Endodermal cell (in vitro differentiated cells): ENCODE data around the gene BSDC1. TPM values are rescaled to one million over a fixed set of nuclear protein-coding genes. Genes with fewer than 3 reads are reported as not detected.

Experiments
- DNase-seq: peaks from one replicate; pipeline ENCODE4 v3.0.0-alpha.2; 2017
- H3K27ac ChIP-seq: 2 replicates; pipeline ENCODE4 v1.5.1; 2013; ENCODE audit warnings: mild to moderate bottlenecking, low read depth, low read length, moderate library complexity
- H3K27me3 ChIP-seq: 2 replicates; pipeline ENCODE4 v1.6.1; 2013; ENCODE audit warnings: mild to moderate bottlenecking, low read length, moderate library complexity; ENCODE audit not compliant: insufficient read depth, control insufficient read depth, poor library complexity, severe bottlenecking
- H3K36me3 ChIP-seq: 2 replicates; pipeline ENCODE4 v1.7.0; 2013; ENCODE audit warnings: mild to moderate bottlenecking, low read length, moderate library complexity; ENCODE audit not compliant: control insufficient read depth, insufficient read depth
- H3K4me1 ChIP-seq: one replicate; pipeline ENCODE4 v1.7.0; 2013; ENCODE audit warnings: low read length; ENCODE audit not compliant: control insufficient read depth, insufficient read depth
- H3K4me3 ChIP-seq: 2 replicates; pipeline ENCODE4 v1.5.1; 2013; ENCODE audit warnings: mild to moderate bottlenecking, low read length, moderate library complexity
- H3K9ac ChIP-seq: 2 replicates; pipeline ENCODE4 v1.6.1; 2013; ENCODE audit warnings: mild to moderate bottlenecking, low read length, moderate library complexity; ENCODE audit not compliant: poor library complexity, severe bottlenecking; ENCODE audit errors: extremely low read depth
- H3K9me3 ChIP-seq: 2 replicates; pipeline ENCODE4 v1.6.1; 2013; ENCODE audit warnings: mild to moderate bottlenecking, low read length, moderate library complexity; ENCODE audit not compliant: control insufficient read depth
- H3K27ac Mint-ChIP-seq: 2 replicates; pipeline ENCODE4 v1.8.0; 2020; ENCODE audit warnings: mixed read lengths
- H3K27me3 Mint-ChIP-seq: 2 replicates; pipeline ENCODE4 v1.8.0; 2021; ENCODE audit warnings: mild to moderate bottlenecking, mixed read lengths; ENCODE audit not compliant: insufficient read depth
- H3K36me3 Mint-ChIP-seq: 2 replicates; pipeline ENCODE4 v1.8.0; 2020; ENCODE audit warnings: low read depth, mixed read lengths
- H3K4me1 Mint-ChIP-seq: 2 replicates; pipeline ENCODE4 v1.8.0; 2020; ENCODE audit warnings: mixed read lengths
- H3K4me3 Mint-ChIP-seq: 2 replicates; pipeline ENCODE4 v1.8.0; 2020; ENCODE audit warnings: mild to moderate bottlenecking, moderate library complexity, mixed read lengths
- H3K9me3 Mint-ChIP-seq: 2 replicates; pipeline ENCODE4 v1.8.0; 2020; ENCODE audit warnings: mild to moderate bottlenecking, mixed read lengths
- WGBS, 2 experiments: methylation state at CpG; one replicate each; pipeline versions ENCODE4 v1.1.5 to v1.1.7; 2013; ENCODE audit warnings: missing lambda C conversion rate in 2 of 2, mixed read lengths in 1 of 2; ENCODE audit not compliant: insufficient coverage in 1 of 2, insufficient read length in 1 of 2; 5-methylcytosine and 5-hydroxymethylcytosine counted together
- total RNA-seq, 2 donors: library from RNA; stranded (reverse); fragmentation: NEBNext Ultra II Directional in 1 of 2; extraction: Animal tissue kit (Norgen Biotek cat#: 25700) in 1 of 2; gene quantifications; 2 replicates in 1 of 2; 3 replicates in 1 of 2; pipeline ENCODE4 v1.2.1, GENCODE V29; 2021
- TF ChIP-seq, protein P1 (sequence below): fragments of 200-600 bp; sonication (generic); conservative IDR thresholded peaks from 2 replicates; pipeline ENCODE4 v1.5.0; 2021; ENCODE audit warnings: antibody characterized with exemption, mild to moderate bottlenecking

BSDC1 gene
- total RNA-seq, 2 donors from 2014 or later, result 61.7 to 68.3 TPM

DNA sequence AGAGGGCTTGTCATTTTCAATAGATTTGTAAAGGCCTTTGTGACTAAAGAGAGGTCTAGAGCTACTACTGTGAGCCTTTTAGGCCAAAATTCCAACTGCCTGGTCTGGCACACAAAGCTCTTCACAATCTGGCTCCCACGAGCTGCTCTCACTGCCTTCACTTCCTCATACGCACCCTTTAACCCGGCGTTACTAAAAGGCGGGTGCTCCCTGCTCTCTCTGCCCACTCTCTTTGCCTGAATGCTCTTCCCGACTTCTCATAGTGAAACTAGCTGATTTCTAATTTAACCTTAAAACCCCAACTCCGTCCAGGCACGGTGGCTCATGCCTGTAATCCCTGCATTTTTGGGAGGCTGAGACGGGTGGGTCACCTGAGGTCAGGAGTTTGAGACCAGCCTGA lies 14.2 kb downstream of the BSDC1 start:
- no peaks in the 10 kb centered on the region for H3K27me3 ChIP-seq
- peak overlapping the region; percentile 38 for H3K27ac ChIP-seq
- H3K36me3 Mint-ChIP-seq, result peaks cover 79% of the 10 kb centered on the region
- no peak overlapping the region for H3K4me3 ChIP-seq
- TF ChIP-seq, protein P1, sequence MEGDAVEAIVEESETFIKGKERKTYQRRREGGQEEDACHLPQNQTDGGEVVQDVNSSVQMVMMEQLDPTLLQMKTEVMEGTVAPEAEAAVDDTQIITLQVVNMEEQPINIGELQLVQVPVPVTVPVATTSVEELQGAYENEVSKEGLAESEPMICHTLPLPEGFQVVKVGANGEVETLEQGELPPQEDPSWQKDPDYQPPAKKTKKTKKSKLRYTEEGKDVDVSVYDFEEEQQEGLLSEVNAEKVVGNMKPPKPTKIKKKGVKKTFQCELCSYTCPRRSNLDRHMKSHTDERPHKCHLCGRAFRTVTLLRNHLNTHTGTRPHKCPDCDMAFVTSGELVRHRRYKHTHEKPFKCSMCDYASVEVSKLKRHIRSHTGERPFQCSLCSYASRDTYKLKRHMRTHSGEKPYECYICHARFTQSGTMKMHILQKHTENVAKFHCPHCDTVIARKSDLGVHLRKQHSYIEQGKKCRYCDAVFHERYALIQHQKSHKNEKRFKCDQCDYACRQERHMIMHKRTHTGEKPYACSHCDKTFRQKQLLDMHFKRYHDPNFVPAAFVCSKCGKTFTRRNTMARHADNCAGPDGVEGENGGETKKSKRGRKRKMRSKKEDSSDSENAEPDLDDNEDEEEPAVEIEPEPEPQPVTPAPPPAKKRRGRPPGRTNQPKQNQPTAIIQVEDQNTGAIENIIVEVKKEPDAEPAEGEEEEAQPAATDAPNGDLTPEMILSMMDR, result no peak
- H3K4me1 ChIP-seq, result no peaks in the 10 kb centered on the region
- WGBS, 2 experiments, result 88 to 96% methylated on average over 9 of the region's 9 CpGs
- H3K4me1 Mint-ChIP-seq, result no peaks in the 10 kb centered on the region
- no peak overlapping the region for H3K4me3 Mint-ChIP-seq
- H3K27ac Mint-ChIP-seq, result no peak overlapping the region
- peaks cover 97% of the 10 kb centered on the region for H3K36me3 ChIP-seq
- no peak overlapping the region for H3K9ac ChIP-seq
- no peaks in the 10 kb centered on the region for H3K27me3 Mint-ChIP-seq
- H3K9me3 ChIP-seq, result no peaks in the 10 kb centered on the region
- no peaks in the 10 kb centered on the region for H3K9me3 Mint-ChIP-seq
- DNase-seq, result no peak

DNA sequence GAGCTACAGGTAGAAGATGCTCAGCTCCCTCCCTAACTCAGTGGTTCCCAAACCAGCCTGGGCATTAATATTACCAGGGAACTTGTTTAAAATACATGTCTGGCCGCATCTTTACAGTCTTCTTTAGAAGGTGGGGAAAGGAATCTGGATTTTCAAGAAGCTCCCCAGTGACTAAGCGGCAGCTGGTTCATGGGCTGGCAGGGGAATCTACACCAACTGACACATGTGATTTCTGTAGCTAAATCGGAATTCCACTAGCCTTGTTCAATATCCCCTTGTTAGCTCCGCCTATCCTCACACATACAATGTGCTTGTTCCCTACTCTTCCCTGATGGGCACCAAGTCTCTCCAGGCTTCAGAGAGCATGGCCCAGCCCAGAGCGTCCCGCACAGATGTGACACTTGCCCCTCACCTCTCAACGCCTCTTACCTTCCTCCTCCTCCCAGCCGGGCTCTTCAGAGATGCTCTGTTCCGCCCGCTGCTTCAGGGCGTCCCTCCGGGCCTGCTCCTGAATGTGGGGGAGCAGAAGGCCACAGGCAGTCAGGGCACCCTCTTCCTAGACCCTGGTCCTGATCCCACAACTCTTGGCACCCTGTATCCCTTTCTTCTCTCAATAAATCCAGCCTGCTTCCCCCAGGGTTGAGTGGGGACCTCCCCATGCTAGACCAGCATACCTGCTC lies 16.6 kb downstream of the BSDC1 start:
- Mint-ChIP-seq H3K4me3 (no peak overlapping the region), H3K27ac (no peak overlapping the region), H3K27me3 (no peaks in the 10 kb centered on the region), H3K4me1 (no peaks in the 10 kb centered on the region), H3K36me3 (peaks cover 77% of the 10 kb centered on the region), H3K9me3 (no peaks in the 10 kb centered on the region)
- DNase-seq, result no peak
- H3K27me3 ChIP-seq, result no peaks in the 10 kb centered on the region
- H3K9ac ChIP-seq, result no peak overlapping the region
- no peak overlapping the region for H3K27ac ChIP-seq
- H3K9me3 ChIP-seq, result no peaks in the 10 kb centered on the region
- WGBS, 2 experiments, result 92 to 98% methylated on average over 7 to 12 of the region's 12 CpGs
- TF ChIP-seq, protein P1, result no peak
- H3K4me3 ChIP-seq, result no peak overlapping the region
- H3K36me3 ChIP-seq, result peaks cover 94% of the 10 kb centered on the region
- H3K4me1 ChIP-seq, result no peaks in the 10 kb centered on the region

DNA sequence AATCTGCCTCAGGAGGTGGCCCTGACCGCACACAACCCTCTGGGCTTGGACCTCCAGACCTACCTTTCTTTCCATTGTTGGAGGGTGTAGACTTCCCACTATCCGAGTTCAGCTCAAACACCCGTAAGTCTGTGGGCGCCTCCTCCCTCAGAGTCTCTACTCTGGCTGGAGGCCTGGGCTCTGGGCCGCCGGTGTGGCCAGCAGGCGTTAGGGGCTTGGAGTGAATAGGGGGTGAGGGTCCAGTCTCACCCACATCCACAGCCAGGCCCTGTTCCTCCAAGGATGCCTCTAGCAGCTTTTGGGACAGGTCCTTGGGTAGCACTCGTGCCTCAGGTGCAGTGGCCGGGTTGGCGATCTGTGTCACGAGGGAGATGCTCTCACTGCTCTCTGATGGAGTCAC lies 18.0 kb downstream of the BSDC1 start:
- Mint-ChIP-seq H3K9me3 (no peaks in the 10 kb centered on the region), H3K27ac (no peak overlapping the region), H3K27me3 (no peaks in the 10 kb centered on the region), H3K36me3 (peaks cover 79% of the 10 kb centered on the region), H3K4me3 (no peak overlapping the region), H3K4me1 (no peaks in the 10 kb centered on the region)
- no peaks in the 10 kb centered on the region for H3K4me1 ChIP-seq
- no peak for DNase-seq
- 92 to 96% methylated on average over 8 to 11 of the region's 11 CpGs for WGBS, 2 experiments
- H3K9ac ChIP-seq, result no peak overlapping the region
- peaks cover 92% of the 10 kb centered on the region for H3K36me3 ChIP-seq
- no peak overlapping the region for H3K27ac ChIP-seq
- no peak overlapping the region for H3K4me3 ChIP-seq
- no peaks in the 10 kb centered on the region for H3K9me3 ChIP-seq
- TF ChIP-seq, protein P1, result no peak
- no peaks in the 10 kb centered on the region for H3K27me3 ChIP-seq
